Endodermal cell (in vitro differentiated cells): ENCODE data around the gene MREG. TPM values are rescaled to one million over a fixed set of nuclear protein-coding genes. Genes with fewer than 3 reads are reported as not detected.

Experiments used
- DNase-seq: peaks from one replicate; pipeline ENCODE4 v3.0.0-alpha.2; 2017
- H3K27ac ChIP-seq: 2 replicates; pipeline ENCODE4 v1.5.1; 2013; ENCODE audit warnings: mild to moderate bottlenecking, low read depth, low read length, moderate library complexity
- H3K27me3 ChIP-seq: 2 replicates; pipeline ENCODE4 v1.6.1; 2013; ENCODE audit warnings: mild to moderate bottlenecking, low read length, moderate library complexity; ENCODE audit not compliant: insufficient read depth, control insufficient read depth, poor library complexity, severe bottlenecking
- H3K36me3 ChIP-seq: 2 replicates; pipeline ENCODE4 v1.7.0; 2013; ENCODE audit warnings: mild to moderate bottlenecking, low read length, moderate library complexity; ENCODE audit not compliant: control insufficient read depth, insufficient read depth
- H3K4me1 ChIP-seq: one replicate; pipeline ENCODE4 v1.7.0; 2013; ENCODE audit warnings: low read length; ENCODE audit not compliant: control insufficient read depth, insufficient read depth
- H3K4me3 ChIP-seq: 2 replicates; pipeline ENCODE4 v1.5.1; 2013; ENCODE audit warnings: mild to moderate bottlenecking, low read length, moderate library complexity
- H3K9ac ChIP-seq: 2 replicates; pipeline ENCODE4 v1.6.1; 2013; ENCODE audit warnings: mild to moderate bottlenecking, low read length, moderate library complexity; ENCODE audit not compliant: poor library complexity, severe bottlenecking; ENCODE audit errors: extremely low read depth
- H3K9me3 ChIP-seq: 2 replicates; pipeline ENCODE4 v1.6.1; 2013; ENCODE audit warnings: mild to moderate bottlenecking, low read length, moderate library complexity; ENCODE audit not compliant: control insufficient read depth
- H3K27ac Mint-ChIP-seq: 2 replicates; pipeline ENCODE4 v1.8.0; 2020; ENCODE audit warnings: mixed read lengths
- H3K27me3 Mint-ChIP-seq: 2 replicates; pipeline ENCODE4 v1.8.0; 2021; ENCODE audit warnings: mild to moderate bottlenecking, mixed read lengths; ENCODE audit not compliant: insufficient read depth
- H3K36me3 Mint-ChIP-seq: 2 replicates; pipeline ENCODE4 v1.8.0; 2020; ENCODE audit warnings: low read depth, mixed read lengths
- H3K4me1 Mint-ChIP-seq: 2 replicates; pipeline ENCODE4 v1.8.0; 2020; ENCODE audit warnings: mixed read lengths
- H3K4me3 Mint-ChIP-seq: 2 replicates; pipeline ENCODE4 v1.8.0; 2020; ENCODE audit warnings: mild to moderate bottlenecking, moderate library complexity, mixed read lengths
- H3K9me3 Mint-ChIP-seq: 2 replicates; pipeline ENCODE4 v1.8.0; 2020; ENCODE audit warnings: mild to moderate bottlenecking, mixed read lengths
- CTCF ChIP-seq: fragments of 200-600 bp; sonication (generic); conservative IDR thresholded peaks from 2 replicates; pipeline ENCODE4 v1.5.0; 2021; ENCODE audit warnings: antibody characterized with exemption, mild to moderate bottlenecking
- WGBS, 2 experiments: methylation state at CpG; one replicate each; pipeline versions ENCODE4 v1.1.5 to v1.1.7; 2013; ENCODE audit warnings: missing lambda C conversion rate in 2 of 2, mixed read lengths in 1 of 2; ENCODE audit not compliant: insufficient coverage in 1 of 2, insufficient read length in 1 of 2; 5-methylcytosine and 5-hydroxymethylcytosine counted together
- total RNA-seq, 2 donors: library from RNA; stranded (reverse); fragmentation: NEBNext Ultra II Directional in 1 of 2; extraction: Animal tissue kit (Norgen Biotek cat#: 25700) in 1 of 2; gene quantifications; 2 replicates in 1 of 2; 3 replicates in 1 of 2; pipeline ENCODE4 v1.2.1, GENCODE V29; 2021

Gene MREG
- total RNA-seq, 2 donors from 2014 or later: 13.0 to 17.8 TPM

GRCh38 chr2:215941726-215942125 lies 71.6 kb downstream of the MREG start:
- Histone ChIP-seq H3K4me1 (no peaks in the 10 kb centered on the region), H3K9ac (no peak overlapping the region), H3K27me3 (no peaks in the 10 kb centered on the region), H3K27ac (no peak overlapping the region), H3K9me3 (no peaks in the 10 kb centered on the region), H3K36me3 (peaks cover 26% of the 10 kb centered on the region), H3K4me3 (no peak overlapping the region)
- H3K4me3 Mint-ChIP-seq: no peak overlapping the region
- H3K27ac Mint-ChIP-seq: no peak overlapping the region
- WGBS, 2 experiments: 97 to 100% methylated on average over 1 of the region's 1 CpG
- TF ChIP-seq CTCF: no peak
- H3K27me3 Mint-ChIP-seq: no peaks in the 10 kb centered on the region
- H3K9me3 Mint-ChIP-seq: no peaks in the 10 kb centered on the region
- no peak for DNase-seq
- H3K36me3 Mint-ChIP-seq: peaks cover 19% of the 10 kb centered on the region
- peaks cover 4% of the 10 kb centered on the region for H3K4me1 Mint-ChIP-seq

- Histone ChIP-seq H3K4me3 (no peak overlapping the region), H3K4me1 (no peaks in the 10 kb centered on the region), H3K9me3 (no peaks in the 10 kb centered on the region), H3K27ac (no peak overlapping the region), H3K27me3 (no peaks in the 10 kb centered on the region), H3K9ac (no peak overlapping the region), H3K36me3 (peaks cover 26% of the 10 kb centered on the region)
- Mint-ChIP-seq H3K27ac (no peak overlapping the region), H3K4me1 (peaks cover 4% of the 10 kb centered on the region), H3K36me3 (peaks cover 15% of the 10 kb centered on the region), H3K4me3 (no peak overlapping the region), H3K9me3 (no peaks in the 10 kb centered on the region), H3K27me3 (no peaks in the 10 kb centered on the region)
- 83 to 95% methylated on average over 2 to 6 of the region's 6 CpGs for WGBS, 2 experiments
- no peak for DNase-seq
- no peak for TF ChIP-seq CTCF
These were observed 72.6 kb downstream of the MREG start for GRCh38 chr2:215940645-215941184.

GRCh38 chr2:215937190-215937589 lies 76.2 kb downstream of the MREG start:
- TF ChIP-seq CTCF: no peak
- no peaks in the 10 kb centered on the region for H3K9me3 Mint-ChIP-seq
- H3K9ac ChIP-seq: no peak overlapping the region
- peaks cover 3% of the 10 kb centered on the region for H3K36me3 Mint-ChIP-seq
- H3K4me3 ChIP-seq: no peak overlapping the region
- peaks cover 4% of the 10 kb centered on the region for H3K4me1 Mint-ChIP-seq
- H3K27ac ChIP-seq: no peak overlapping the region
- H3K27ac Mint-ChIP-seq: no peak overlapping the region
- 88 to 100% methylated on average over 2 to 3 of the region's 3 CpGs for WGBS, 2 experiments
- no peaks in the 10 kb centered on the region for H3K27me3 Mint-ChIP-seq
- no peaks in the 10 kb centered on the region for H3K27me3 ChIP-seq
- no peaks in the 10 kb centered on the region for H3K9me3 ChIP-seq
- no peaks in the 10 kb centered on the region for H3K4me1 ChIP-seq
- no peak overlapping the region for H3K4me3 Mint-ChIP-seq
- peaks cover 11% of the 10 kb centered on the region for H3K36me3 ChIP-seq
- DNase-seq: no peak
